ENCODE measurements around the gene CCDC85C. TPM values are rescaled to one million over a fixed set of nuclear protein-coding genes. Genes with fewer than 3 reads are reported as not detected.

The CCDC85C gene
- total and polyA plus RNA-seq, 10 of the 15 experiments (the other 5 are each of a cell fraction or from before 2014, with no cell fraction given): 0.03 to 3.6 (median 1.1) TPM

DNA sequence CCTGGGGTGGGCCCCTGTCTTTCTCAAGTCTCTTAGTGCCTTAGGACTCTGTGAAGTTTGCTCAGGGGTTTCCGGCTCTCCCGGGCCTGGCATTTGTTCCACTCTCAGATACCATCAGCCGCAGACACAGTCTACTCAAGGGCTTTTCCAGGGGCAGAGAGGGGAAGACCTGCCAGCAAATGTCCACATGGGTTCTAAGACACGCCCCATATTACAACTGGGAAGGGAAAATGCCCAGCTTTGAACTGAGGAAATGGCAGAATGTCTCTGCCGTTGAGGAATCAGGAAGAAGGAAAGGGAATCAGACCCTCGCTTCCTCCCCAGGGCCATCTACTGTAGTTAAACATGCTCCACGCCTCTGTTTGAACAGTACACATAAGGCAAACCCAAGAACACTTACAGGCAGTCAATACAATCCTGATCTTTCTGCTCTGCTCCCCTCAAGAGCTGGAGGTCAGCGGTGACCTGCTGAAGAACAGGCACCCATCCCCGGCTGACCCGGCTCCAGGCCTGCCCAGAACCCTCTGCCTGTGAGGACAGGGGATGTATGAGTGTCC is 7.9 kb downstream of the CCDC85C start:
- H3K9me3 ChIP-seq (replicated peaks; ENCODE audit: control insufficient read depth, insufficient read depth, low read length): no peaks in the 10 kb centered on the region
- H3K36me3 ChIP-seq (ENCODE audit: control insufficient read depth in 2 of 2, insufficient read depth in 2 of 2, low read length in 1 of 2): no peaks in the 10 kb centered on the region
- DNase-seq (ENCODE audit: low read depth, low spot score) (no peak), FAIRE-seq (no peak), ATAC-seq (no peak)
- no peak overlapping the region for H3K27ac ChIP-seq (ENCODE audit: control insufficient read depth, insufficient read depth)
- no peaks in the 10 kb centered on the region for H3K79me2 ChIP-seq (ENCODE audit: control insufficient read depth, insufficient read depth, low read length)
- no TSS peak for BruUV-seq (replicated peaks)
- H3K4me2 ChIP-seq (ENCODE audit: control insufficient read depth, insufficient read depth): no peak overlapping the region
- in situ Hi-C loops (cut with MboI) (no loop called here), intact Hi-C loops (cut with micrococcal nuclease; ENCODE audit: unreplicated experiment) (no loop called here)
- 78% methylated on average over 10 of the region's 10 CpGs for WGBS (ENCODE audit: insufficient coverage, insufficient replicate concordance, low lambda C conversion rate, missing lambda C conversion rate)
- no peak overlapping the region for H3K4me3 ChIP-seq
- peaks cover 5% of the 10 kb centered on the region; the same call in 1 of the 2 replicates for H3K4me1 ChIP-seq (ENCODE audit: control insufficient read depth, insufficient read depth, low read length)
- TF ChIP-seq, protein P1, sequence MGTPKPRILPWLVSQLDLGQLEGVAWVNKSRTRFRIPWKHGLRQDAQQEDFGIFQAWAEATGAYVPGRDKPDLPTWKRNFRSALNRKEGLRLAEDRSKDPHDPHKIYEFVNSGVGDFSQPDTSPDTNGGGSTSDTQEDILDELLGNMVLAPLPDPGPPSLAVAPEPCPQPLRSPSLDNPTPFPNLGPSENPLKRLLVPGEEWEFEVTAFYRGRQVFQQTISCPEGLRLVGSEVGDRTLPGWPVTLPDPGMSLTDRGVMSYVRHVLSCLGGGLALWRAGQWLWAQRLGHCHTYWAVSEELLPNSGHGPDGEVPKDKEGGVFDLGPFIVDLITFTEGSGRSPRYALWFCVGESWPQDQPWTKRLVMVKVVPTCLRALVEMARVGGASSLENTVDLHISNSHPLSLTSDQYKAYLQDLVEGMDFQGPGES (IDR thresholded peaks at IDR 0.05): no peak
- TF ChIP-seq IKZF2 (IDR thresholded peaks at IDR 0.05): no peak
- no peak for TF ChIP-seq WRNIP1 (IDR thresholded peaks at IDR 0.05; ENCODE audit: borderline replicate concordance, low read depth, low read length)
- TF ChIP-seq MTA3 (IDR thresholded peaks at IDR 0.05; ENCODE audit: borderline replicate concordance, low read length): no peak
- TF ChIP-seq BRCA1 (IDR thresholded peaks at IDR 0.05; ENCODE audit: low read depth, low read length): no peak
- TF ChIP-seq, protein P2, sequence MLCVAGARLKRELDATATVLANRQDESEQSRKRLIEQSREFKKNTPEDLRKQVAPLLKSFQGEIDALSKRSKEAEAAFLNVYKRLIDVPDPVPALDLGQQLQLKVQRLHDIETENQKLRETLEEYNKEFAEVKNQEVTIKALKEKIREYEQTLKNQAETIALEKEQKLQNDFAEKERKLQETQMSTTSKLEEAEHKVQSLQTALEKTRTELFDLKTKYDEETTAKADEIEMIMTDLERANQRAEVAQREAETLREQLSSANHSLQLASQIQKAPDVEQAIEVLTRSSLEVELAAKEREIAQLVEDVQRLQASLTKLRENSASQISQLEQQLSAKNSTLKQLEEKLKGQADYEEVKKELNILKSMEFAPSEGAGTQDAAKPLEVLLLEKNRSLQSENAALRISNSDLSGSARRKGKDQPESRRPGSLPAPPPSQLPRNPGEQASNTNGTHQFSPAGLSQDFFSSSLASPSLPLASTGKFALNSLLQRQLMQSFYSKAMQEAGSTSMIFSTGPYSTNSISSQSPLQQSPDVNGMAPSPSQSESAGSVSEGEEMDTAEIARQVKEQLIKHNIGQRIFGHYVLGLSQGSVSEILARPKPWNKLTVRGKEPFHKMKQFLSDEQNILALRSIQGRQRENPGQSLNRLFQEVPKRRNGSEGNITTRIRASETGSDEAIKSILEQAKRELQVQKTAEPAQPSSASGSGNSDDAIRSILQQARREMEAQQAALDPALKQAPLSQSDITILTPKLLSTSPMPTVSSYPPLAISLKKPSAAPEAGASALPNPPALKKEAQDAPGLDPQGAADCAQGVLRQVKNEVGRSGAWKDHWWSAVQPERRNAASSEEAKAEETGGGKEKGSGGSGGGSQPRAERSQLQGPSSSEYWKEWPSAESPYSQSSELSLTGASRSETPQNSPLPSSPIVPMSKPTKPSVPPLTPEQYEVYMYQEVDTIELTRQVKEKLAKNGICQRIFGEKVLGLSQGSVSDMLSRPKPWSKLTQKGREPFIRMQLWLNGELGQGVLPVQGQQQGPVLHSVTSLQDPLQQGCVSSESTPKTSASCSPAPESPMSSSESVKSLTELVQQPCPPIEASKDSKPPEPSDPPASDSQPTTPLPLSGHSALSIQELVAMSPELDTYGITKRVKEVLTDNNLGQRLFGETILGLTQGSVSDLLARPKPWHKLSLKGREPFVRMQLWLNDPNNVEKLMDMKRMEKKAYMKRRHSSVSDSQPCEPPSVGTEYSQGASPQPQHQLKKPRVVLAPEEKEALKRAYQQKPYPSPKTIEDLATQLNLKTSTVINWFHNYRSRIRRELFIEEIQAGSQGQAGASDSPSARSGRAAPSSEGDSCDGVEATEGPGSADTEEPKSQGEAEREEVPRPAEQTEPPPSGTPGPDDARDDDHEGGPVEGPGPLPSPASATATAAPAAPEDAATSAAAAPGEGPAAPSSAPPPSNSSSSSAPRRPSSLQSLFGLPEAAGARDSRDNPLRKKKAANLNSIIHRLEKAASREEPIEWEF (IDR thresholded peaks at IDR 0.05; ENCODE audit: insufficient replicate concordance, low read depth, low read length): no peak
- no peak for TF ChIP-seq FOXM1 (IDR thresholded peaks at IDR 0.05; ENCODE audit: low read depth, low read length)
- TF ChIP-seq KDM1A (IDR thresholded peaks at IDR 0.05; ENCODE audit: borderline replicate concordance): no peak
- TF ChIP-seq JUNB (IDR thresholded peaks at IDR 0.05): no peak
- no peak for TF ChIP-seq STAT3 (IDR thresholded peaks at IDR 0.05; ENCODE audit: low read depth, low read length)
- no peak for TF ChIP-seq POU2F2 (IDR thresholded peaks at IDR 0.05; ENCODE audit: borderline replicate concordance, low read depth, low read length)
- no peak for TF ChIP-seq NR2C1 (IDR thresholded peaks at IDR 0.05)
- no peak for TF ChIP-seq RBBP5 (conservative IDR thresholded peaks at IDR 0.05)
- no peak for TF ChIP-seq YY1 (IDR thresholded peaks at IDR 0.05; ENCODE audit: low read depth, low read length)
- TF ChIP-seq ZNF207 (IDR thresholded peaks at IDR 0.05; ENCODE audit: borderline replicate concordance): no peak
- no peak for TF ChIP-seq POLR2A (IDR thresholded peaks at IDR 0.05; ENCODE audit: low read depth, low read length)
- RAD21 ChIA-PET (ENCODE audit: unreplicated experiment): no interaction called here
- CTCF ChIA-PET: interaction anchor here (0.6 to 1.7 kb wide), 3 partner anchors 9 to 443 kb away, joined by 3 to 5 read pairs (median 4); no protein-coding TSS in a partner anchor
- H3K9ac ChIP-seq (ENCODE audit: control insufficient read depth, insufficient read depth, low read length): no peak overlapping the region
- H4K20me1 ChIP-seq (ENCODE audit: control insufficient read depth, insufficient read depth): no peaks in the 10 kb centered on the region
- H2AFZ ChIP-seq (ENCODE audit: control insufficient read depth, low read depth, low read length): no peak overlapping the region
- POLR2A ChIA-PET: interaction anchor here (1.7 kb wide), 1 partner anchor 9 kb away, joined by 10 read pairs; no protein-coding TSS in a partner anchor
- H3K27me3 ChIP-seq (replicated peaks in 1 of 2; ENCODE audit: control insufficient read depth in 2 of 2, insufficient read depth in 2 of 2, low read length in 1 of 2): no peaks in the 10 kb centered on the region
- SMC1A ChIA-PET (ENCODE audit: uncharacterized antibody, unreplicated experiment): interaction anchor here (2.0 kb wide), 1 partner anchor 9 kb away, joined by 6 read pairs; the partner anchor contains the start of gene CCDC85C

Data from GM12878 (cell line).